Testis (tissue), 3 donors: Measurements from ENCODE around the gene FAM20A. TPM values are rescaled to one million over a fixed set of nuclear protein-coding genes. Genes with fewer than 3 reads are reported as not detected.

Experiments used
- DNase-seq: peaks from one replicate; pipeline ENCODE4 v3.0.0-alpha.2; 2019
- H3K27ac ChIP-seq, 2 donors: fragments of 200-600 bp; sonication (generic); one replicate each; pipeline ENCODE4 v1.5.1; 2019
- H3K27me3 ChIP-seq: fragments of 200-600 bp; sonication (generic); one replicate; pipeline ENCODE4 v1.5.1; 2019
- H3K36me3 ChIP-seq: fragments of 200-600 bp; sonication (generic); one replicate; pipeline ENCODE4 v1.5.1; 2017; ENCODE audit warnings: low read depth; ENCODE audit errors: missing control alignments
- H3K4me1 ChIP-seq: fragments of 200-600 bp; sonication (generic); one replicate; pipeline ENCODE4 v1.5.1; 2019
- H3K4me3 ChIP-seq, 2 donors: fragments of 200-600 bp; sonication (generic); one replicate each; pipeline ENCODE4 v1.5.1; 2017 to 2019
- H3K9me3 ChIP-seq: fragments of 200-600 bp; sonication (generic); one replicate; pipeline ENCODE4 v1.5.1; 2017
- CTCF ChIP-seq, 3 experiments: fragments of 450-650 bp in 2 of 3; fragments of 200-600 bp in 1 of 3; sonication (generic) in 1 of 3; IDR thresholded peaks; one replicate each; pipeline ENCODE4 v1.5.1; 2016 to 2019; ENCODE audit warnings: antibody characterized with exemption in 3 of 3, mild to moderate bottlenecking in 2 of 3, moderate library complexity in 1 of 3
- POLR2A ChIP-seq: fragments of 450-650 bp; IDR thresholded peaks from one replicate; pipeline ENCODE4 v1.6.1; 2017; ENCODE audit warnings: antibody characterized with exemption, mild to moderate bottlenecking, moderate library complexity
- WGBS, 2 donors: methylation state at CpG; one replicate each; pipeline ENCODE4 v1.1.5; 2018; 5-methylcytosine and 5-hydroxymethylcytosine counted together
- intact Hi-C: fragments of 100-400 bp; cut with DNase I; formaldehyde crosslinking; loops from one replicate; pipeline ENCODE4 v1.15.1; 2023; ENCODE audit warnings: low total_unique reads
- polyA plus RNA-seq: library from polyadenylated mRNA; stranded (reverse); fragments of 350-450 nt; fragmentation: Illumina TruSeq; extraction: RNeasy Lipid Tissue Mini Kit (QIAGEN cat#74804); gene quantifications from one replicate; pipeline ENCODE4 v1.2.3, GENCODE V29; 2014; ENCODE audit warnings: low read depth, low replicate concordance; ENCODE audit not compliant: insufficient read depth
- total RNA-seq, 2 donors: library from RNA; depleted of rRNA; stranded (reverse); fragments of >200 nt; gene quantifications; one replicate each; pipeline ENCODE4 v1.2.3, GENCODE V29; 2016

FAM20A gene
- total and polyA plus RNA-seq, 3 donors from 2014 or later = 70.5 to 96.0 (median 93.4) TPM

GRCh38 chr17:68616334-68616733 is 15.2 kb upstream of the FAM20A start:
- H3K36me3 ChIP-seq = no peaks in the 10 kb centered on the region
- DNase-seq = no peak
- no peaks in the 10 kb centered on the region for H3K9me3 ChIP-seq
- H3K4me3 ChIP-seq = no peak overlapping the region
- TF ChIP-seq POLR2A (no peak), CTCF (IDR thresholded peaks at IDR 0.05) (no peak)
- intact Hi-C loops = no loop called here
- no peaks in the 10 kb centered on the region for H3K4me1 ChIP-seq
- H3K27me3 ChIP-seq = no peaks in the 10 kb centered on the region
- no peak overlapping the region for H3K27ac ChIP-seq

GRCh38 chr17:68614718-68615117 is 13.6 kb upstream of the FAM20A start:
- no peak for DNase-seq
- no peaks in the 10 kb centered on the region for H3K4me1 ChIP-seq
- H3K27ac ChIP-seq = no peak overlapping the region
- TF ChIP-seq POLR2A (no peak), CTCF (IDR thresholded peaks at IDR 0.05) (no peak)
- no peaks in the 10 kb centered on the region for H3K9me3 ChIP-seq
- intact Hi-C loops = no loop called here
- H3K4me3 ChIP-seq = no peak overlapping the region
- H3K36me3 ChIP-seq = no peaks in the 10 kb centered on the region
- H3K27me3 ChIP-seq = no peaks in the 10 kb centered on the region
- WGBS, 2 donors = 70 to 76% methylated on average over 5 of the region's 5 CpGs

- H3K4me3 ChIP-seq = no peak overlapping the region
- TF ChIP-seq POLR2A (no peak), CTCF (IDR thresholded peaks at IDR 0.05) (peak in 2 of 3 experiments; percentile 32 to 62)
- no peak overlapping the region for H3K27ac ChIP-seq
- no peaks in the 10 kb centered on the region for H3K36me3 ChIP-seq
- peak; percentile 65 for DNase-seq
- intact Hi-C loops = no loop called here
- no peaks in the 10 kb centered on the region for H3K9me3 ChIP-seq
- no peaks in the 10 kb centered on the region for H3K4me1 ChIP-seq
- H3K27me3 ChIP-seq = no peaks in the 10 kb centered on the region
- 62 to 66% methylated on average over 5 of the region's 5 CpGs for WGBS, 2 donors
These were observed 12.7 kb upstream of the FAM20A start for GRCh38 chr17:68613739-68614298.

- no peaks in the 10 kb centered on the region for H3K27me3 ChIP-seq
- no peaks in the 10 kb centered on the region for H3K9me3 ChIP-seq
- H3K4me1 ChIP-seq = no peaks in the 10 kb centered on the region
- TF ChIP-seq CTCF (IDR thresholded peaks at IDR 0.05) (no peak), POLR2A (no peak)
- intact Hi-C loops = no loop called here
- H3K4me3 ChIP-seq = no peak overlapping the region
- no peak for DNase-seq
- H3K36me3 ChIP-seq = no peaks in the 10 kb centered on the region
- H3K27ac ChIP-seq = no peak overlapping the region
These were observed 11.7 kb upstream of the FAM20A start for GRCh38 chr17:68612923-68613292.

- H3K9me3 ChIP-seq = no peaks in the 10 kb centered on the region
- DNase-seq = no peak
- no peak overlapping the region for H3K27ac ChIP-seq
- H3K4me3 ChIP-seq = no peak overlapping the region
- no peaks in the 10 kb centered on the region for H3K4me1 ChIP-seq
- intact Hi-C loops = no loop called here
- no peak for TF ChIP-seq CTCF (IDR thresholded peaks at IDR 0.05)
- no peak for TF ChIP-seq POLR2A
- 86 to 97% methylated on average over 3 of the region's 3 CpGs for WGBS, 2 donors
- H3K36me3 ChIP-seq = no peaks in the 10 kb centered on the region
- no peaks in the 10 kb centered on the region for H3K27me3 ChIP-seq
These were observed 11.2 kb upstream of the FAM20A start for GRCh38 chr17:68612209-68612922.
